SU-DHL-6 (cell line): ENCODE results near the gene NAA60.

Source experiments
- EZH2phosphoT487 ChIP-seq: fragments of 200-600 bp; sonication (generic), shearing (Covaris generic); conservative IDR thresholded peaks from 2 replicates; pipeline ENCODE4 v1.6.1; 2018; ENCODE audit warnings: mild to moderate bottlenecking, antibody characterized with exemption, low read length, moderate library complexity, mixed read lengths
- TF ChIP-seq, protein P1 (sequence below): fragments of 200-600 bp; sonication (generic); IDR thresholded peaks from one replicate; pipeline ENCODE4 v1.5.1; 2017; ENCODE audit warnings: antibody characterized with exemption, mild to moderate bottlenecking, low read length, moderate library complexity; ENCODE audit not compliant: insufficient read depth, poor library complexity, severe bottlenecking

DNA sequence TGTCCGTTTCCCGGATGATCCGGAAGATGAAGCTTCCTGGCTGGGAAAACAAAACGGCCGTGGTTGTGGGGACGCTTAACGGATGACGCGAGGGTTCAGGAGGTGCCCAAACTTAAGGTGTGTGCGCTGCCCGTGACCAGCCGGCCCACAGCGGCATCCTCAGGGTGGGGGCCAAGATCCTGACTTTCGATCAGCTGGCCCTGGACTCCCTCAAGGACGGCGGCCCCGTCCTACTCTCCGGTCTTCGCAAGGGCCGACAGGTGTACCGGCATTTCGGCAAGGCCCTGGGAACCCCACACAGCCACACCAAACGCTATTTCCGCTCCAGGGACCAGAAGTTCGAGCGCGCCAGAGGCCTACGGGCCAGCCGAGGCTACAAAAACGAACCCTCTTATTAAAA, 52.9 kb downstream of the NAA60 start:
- TF ChIP-seq, protein P1, sequence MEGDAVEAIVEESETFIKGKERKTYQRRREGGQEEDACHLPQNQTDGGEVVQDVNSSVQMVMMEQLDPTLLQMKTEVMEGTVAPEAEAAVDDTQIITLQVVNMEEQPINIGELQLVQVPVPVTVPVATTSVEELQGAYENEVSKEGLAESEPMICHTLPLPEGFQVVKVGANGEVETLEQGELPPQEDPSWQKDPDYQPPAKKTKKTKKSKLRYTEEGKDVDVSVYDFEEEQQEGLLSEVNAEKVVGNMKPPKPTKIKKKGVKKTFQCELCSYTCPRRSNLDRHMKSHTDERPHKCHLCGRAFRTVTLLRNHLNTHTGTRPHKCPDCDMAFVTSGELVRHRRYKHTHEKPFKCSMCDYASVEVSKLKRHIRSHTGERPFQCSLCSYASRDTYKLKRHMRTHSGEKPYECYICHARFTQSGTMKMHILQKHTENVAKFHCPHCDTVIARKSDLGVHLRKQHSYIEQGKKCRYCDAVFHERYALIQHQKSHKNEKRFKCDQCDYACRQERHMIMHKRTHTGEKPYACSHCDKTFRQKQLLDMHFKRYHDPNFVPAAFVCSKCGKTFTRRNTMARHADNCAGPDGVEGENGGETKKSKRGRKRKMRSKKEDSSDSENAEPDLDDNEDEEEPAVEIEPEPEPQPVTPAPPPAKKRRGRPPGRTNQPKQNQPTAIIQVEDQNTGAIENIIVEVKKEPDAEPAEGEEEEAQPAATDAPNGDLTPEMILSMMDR = no peak
- no peak for TF ChIP-seq EZH2phosphoT487
